GM19099 (cell line): ENCODE data around the gene KCNAB2.

ENCODE experiments used
- POLR2A ChIP-seq: IDR thresholded peaks from 3 replicates; pipeline ENCODE4 v1.6.1; 2011; ENCODE audit warnings: low read depth; ENCODE audit not compliant: insufficient read length; ENCODE audit errors: extremely low read depth

KCNAB2 gene

DNA sequence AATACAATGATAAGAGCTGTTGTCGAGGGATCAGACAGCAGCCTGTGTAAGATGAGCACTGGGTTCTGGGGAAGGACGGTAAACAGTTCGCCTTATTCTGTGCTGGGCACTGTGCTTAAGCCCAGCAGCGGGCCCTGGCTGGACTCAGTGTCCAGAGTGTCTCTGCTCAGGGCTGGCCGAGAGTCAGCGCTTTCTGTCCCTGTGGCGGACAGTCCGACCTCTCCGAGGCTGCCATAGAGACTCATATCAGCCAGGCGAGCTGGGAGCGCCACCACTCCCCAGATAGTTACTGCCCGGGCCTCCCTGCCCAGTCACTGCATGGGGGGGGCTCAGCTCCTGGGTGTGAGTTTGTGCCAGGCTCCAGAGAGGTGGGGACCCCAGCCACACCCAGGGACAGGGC lies 38.8 kb upstream of the KCNAB2 start:
- no peak for TF ChIP-seq POLR2A

DNA sequence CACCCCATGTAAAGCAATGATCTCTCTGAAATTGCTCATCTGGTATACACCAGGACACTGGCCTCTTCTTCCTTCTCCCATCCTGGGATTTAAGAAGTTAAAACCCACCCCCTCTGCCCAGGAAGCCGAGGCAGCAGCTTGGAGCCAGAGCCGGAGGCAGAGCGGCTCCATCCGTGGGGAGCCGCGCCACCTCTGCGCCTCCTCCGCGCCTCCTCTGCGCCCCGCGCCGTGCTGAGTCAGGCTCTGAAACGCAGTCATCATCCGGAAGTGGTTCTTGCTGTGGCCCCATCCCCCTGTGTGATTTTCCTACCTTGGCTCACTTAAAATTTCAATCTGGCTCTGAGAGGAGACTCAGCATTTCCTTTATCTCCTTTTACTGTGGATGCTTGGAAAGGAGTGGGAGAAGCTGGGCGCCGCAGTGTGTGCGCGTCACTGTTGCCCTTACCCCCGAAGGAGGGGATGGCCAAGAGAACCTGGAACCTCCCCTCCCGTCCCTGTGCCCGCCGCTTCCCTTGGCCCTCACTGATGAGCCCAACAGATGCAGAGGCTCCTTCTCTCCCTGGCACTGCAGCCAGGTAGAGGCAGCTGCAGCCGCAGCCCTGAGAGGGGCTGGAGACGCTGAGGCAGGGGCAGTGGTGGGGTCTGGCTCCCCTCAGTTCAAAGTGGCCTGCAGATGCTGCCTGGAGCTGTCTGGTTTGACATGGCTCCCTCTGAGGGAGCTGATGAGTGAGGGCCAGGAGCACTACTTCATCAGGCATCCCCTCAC lies 38.2 kb upstream of the KCNAB2 start:
- TF ChIP-seq POLR2A = no peak

DNA sequence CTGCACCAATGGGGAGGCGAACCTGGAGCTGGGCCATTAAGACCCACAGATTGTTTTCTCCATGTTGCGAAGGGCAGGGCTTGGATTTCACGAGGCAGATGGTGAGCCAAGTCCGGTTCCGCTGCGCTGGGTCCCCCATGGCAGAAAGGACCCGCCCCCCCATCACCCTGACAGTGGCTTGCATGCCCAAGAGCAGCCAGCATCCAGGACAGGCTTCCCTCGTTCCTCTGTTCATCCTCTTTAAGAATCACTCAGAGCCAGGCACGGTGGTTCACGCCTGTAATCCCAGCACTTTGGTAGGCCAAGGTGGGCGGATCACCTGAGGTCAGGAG lies 37.6 kb upstream of the KCNAB2 start:
- TF ChIP-seq POLR2A = no peak

DNA sequence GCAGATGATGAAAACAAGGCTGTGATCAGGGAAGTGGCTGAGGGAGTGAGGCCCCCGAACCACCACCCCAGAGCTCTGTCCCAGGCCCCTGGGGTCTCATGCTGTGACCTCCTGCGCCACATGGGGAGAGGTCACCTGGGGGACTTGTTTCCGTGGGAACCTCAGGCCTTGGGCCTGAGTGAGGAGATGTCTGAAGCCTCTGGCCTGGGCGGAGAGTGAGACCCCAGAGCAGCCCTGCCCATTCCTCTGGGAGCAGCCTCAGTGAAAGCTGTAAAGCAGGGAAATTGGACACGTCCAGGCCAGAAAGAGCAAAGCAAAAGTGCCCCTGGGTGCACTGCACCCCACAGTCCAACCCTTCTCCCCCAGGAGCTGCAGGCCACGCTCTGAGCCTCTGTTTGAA lies 37.0 kb upstream of the KCNAB2 start:
- TF ChIP-seq POLR2A = no peak

DNA sequence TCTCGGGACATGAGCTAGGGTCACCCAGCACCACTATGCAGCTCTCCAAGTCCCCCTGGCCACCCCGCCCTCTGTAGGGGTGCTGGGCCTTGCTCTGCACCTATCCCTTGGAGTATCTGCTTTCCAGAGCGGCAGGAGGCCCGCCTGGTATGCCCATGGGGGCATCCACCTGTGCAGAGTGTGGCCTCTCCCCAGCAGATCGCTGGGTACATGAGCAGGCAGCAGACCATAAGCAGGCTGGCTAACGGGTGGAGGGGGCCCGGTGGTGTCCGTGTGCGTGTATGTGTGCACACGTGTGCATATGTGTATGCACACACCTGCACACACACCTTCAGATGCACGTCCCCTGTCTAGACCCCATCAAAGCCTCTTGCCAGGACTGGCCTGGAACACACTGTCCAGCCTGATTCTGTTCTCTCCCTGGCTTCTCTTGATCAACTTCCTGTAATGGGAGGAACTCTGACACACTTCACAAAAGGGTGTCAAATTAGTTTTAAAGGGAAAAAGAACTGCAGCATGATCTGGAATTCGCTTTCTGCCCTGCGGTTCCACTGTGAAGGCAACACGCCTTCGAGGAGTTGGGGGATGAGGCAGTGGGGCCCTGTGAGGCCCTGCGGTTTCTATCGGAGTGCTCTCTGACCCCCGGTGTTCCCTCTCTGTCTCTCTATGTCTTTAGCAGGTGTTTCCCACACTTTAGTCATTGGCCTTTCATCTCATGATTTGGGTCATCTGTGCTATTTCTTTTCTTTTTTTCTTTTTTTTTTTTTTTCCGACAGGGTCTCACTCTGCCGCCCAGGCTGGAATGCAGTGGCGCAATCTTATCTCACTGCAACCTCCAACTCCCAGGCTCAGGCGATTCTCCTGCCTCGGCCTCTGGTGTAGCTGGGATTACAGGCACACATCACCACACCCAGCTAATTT lies 36.3 kb upstream of the KCNAB2 start:
- no peak for TF ChIP-seq POLR2A

DNA sequence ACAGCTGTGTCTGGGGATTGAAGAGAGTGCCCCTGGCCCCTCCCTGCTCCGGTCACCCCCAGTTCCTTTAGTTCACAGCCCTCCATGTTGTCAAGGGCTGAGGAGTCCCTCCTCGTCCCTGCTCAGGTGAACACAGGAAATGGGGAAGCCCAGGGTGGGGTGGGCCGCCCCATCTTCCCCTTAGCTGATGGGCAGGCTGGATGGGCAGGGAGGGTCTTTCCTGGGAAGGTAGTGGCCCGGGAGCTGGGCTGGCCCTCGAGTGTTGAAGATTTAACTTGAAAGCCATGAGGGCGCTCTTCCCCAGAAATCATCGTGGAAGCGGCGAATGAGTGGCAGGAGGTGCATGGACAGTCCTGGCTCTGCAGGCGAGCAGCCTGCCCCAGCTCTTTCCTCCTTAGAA lies 35.1 kb upstream of the KCNAB2 start:
- TF ChIP-seq POLR2A = no peak

DNA sequence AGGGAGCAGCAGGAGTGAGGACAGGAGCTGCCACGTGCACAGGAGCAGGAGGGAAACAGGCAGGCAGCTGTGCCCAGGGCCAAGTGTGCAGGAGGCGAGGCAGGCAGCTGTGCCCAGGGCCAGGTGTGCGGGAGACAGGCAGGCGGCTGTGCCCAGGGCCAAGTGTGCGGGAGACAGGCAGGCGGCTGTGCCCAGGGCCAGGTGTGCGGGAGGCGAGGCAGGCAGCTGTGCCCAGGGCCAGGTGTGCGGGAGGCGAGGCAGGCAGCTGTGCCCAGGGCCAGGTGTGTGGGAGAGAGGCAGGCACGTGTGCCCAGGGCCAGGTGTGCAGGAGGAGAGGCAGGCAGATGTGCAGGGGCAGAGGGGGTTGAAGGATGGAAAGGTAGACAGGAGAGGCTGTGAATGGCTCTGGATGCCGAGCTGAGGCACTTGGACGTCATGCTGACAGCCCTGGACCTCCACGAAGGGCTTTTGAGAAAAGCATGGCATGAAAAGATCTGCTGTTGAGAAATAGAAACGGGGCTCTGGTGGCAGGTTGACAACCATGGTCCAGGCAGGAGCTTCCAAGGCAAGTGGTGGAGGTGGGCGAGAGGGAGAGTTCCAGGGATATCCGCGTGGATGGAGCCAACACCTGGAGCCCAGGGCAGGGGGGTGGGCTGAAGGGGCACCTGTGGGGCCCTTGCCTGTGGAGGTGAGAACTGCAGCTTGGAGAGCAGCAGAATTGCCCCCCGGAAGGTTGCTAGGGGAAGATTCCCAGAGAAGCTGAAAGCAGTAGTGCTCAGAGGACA lies 34.3 kb upstream of the KCNAB2 start:
- no peak for TF ChIP-seq POLR2A

DNA sequence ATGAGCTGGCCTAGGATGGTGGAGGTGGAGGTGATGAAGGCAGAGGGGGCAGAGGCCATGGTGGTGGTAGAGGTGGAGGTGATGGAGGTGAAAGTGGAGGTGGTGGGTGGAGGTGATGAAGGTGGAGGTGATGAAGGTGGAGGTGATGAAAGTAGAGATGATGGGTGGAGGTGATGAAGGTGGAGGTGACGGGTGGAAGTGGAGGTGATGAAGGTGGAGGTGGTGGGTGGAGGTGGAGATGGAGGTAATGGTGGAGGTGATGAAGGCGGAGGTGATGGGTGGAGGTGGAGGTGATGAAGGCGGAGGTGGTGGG lies 33.8 kb upstream of the KCNAB2 start:
- no peak for TF ChIP-seq POLR2A

DNA sequence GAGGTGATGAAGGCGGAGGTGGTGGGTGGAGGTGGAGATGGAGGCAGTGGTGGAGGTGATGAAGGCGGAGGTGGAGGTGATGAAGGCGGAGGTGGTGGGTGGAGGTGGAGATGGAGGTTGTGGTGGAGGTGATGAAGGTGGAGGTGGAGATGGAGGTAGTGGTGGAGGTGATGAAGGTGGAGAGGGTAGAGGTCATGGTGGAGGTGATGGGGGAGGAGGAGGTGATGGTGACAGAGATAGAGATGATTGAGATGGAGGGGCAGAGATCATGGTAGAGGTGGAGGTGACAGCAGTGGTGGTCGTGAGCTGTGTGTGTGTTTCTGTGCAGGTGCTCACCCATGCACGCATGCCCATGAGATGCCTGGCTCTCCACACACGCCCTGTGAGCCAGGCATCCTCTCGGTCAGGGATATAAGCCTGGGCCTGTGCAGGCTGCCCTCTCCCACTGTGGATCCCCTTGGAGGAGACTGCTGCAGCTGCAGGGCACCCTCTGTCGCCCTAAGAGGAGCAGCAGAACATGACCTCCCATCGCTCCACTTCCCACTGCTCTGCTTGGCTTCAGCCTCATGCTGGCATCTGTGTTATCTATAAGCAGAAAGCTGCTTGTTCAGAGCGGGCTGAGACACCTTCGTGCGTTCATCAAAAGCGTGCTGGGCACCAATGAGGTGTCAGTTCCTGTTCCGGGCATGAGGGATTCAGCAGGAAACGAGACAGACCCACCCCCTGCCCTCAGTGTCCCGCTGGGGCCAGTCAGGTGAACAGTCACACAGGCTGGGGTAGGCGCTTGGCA lies 33.0 kb upstream of the KCNAB2 start:
- TF ChIP-seq POLR2A = no peak

DNA sequence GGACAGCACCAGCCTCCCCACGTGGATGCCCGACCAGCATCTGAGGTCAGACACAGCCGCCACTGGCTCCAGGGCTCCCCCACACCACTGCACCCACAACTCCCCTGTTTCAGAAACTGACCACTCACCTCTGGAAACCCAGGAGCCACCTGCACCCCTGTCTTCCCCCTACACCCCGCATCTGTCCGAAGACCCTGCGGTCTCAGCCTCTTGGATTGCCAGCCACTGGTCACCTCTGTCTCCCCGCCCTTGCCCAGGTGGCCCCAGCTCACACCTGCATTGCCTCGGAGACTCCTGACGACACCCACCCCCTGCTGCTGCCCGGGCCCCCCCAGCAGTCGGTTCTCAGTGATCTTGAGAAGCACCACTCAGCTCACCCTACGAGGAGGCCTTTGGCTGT lies 32.2 kb upstream of the KCNAB2 start:
- TF ChIP-seq POLR2A = no peak

DNA sequence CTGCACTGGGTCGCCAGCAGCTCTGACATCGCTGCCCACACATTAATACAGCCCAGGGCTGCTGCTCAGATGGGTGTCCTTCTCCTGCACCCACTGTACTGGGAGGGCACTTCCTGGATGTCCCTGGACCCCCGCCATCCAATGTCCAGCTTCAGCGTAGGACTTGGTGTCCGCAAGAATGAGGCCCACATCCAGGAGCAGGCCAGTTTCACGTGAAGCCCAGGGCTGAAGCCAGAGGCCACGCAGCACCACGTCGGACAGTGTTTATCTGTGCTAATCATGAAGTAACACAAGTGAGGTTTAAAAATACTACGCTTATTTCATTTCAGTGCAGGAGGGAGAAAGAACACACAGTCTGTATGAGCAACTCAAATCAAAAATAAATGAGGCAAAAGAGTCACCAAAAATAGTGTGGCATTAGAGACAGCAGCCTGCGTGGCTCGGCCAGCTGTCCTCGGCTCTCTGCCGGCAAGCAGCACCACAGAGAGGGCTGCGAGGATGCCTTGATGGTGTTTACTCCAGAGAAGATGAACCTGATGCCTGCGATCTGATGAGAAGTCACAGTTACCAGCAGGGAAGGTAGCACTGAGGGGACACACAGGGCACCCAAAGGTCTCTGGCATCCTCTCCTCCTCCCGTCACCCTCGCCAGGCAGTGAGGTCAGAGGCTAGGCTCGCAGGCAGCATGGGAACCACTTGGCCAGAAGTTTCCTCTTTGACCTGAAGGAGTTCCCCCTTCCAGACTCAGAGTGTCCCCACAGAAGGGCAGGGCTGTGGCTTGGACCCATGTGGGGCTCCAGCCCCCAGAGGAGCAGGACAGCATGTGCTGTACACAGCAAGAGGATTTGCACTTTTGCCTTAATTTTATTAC lies 31.3 kb upstream of the KCNAB2 start:
- TF ChIP-seq POLR2A = no peak

DNA sequence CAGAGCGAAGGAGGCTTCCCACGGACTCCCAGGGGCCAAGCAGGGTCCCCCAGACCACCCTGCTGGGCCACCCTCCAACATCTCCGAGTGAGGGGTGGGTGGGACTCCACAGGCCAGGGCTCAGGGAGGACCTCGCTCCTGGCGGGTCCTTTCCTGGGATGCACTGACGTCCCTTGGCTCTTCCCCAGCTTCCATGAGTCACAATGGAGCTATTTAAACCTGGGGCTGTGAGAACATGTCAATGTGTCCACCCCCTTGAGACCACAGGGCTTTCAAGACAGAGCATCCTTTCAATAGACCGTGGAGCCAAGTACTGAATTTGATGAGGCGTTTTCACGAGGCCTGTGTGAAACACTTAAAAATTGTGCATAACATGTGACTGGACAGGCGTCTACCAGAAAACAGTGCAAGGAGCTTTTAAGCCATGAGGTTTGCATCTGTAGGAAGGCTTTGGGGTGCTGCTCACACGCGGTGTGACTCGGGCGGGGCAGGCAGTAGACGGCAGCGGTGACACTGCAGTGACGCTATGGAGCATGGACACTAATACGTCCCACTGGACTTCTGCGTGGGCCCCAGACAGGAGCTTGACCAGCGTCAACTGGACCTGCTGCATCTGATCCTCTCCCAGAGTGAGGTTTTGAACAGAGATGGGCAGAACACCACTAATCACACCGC lies 29.4 kb upstream of the KCNAB2 start:
- no peak for TF ChIP-seq POLR2A

DNA sequence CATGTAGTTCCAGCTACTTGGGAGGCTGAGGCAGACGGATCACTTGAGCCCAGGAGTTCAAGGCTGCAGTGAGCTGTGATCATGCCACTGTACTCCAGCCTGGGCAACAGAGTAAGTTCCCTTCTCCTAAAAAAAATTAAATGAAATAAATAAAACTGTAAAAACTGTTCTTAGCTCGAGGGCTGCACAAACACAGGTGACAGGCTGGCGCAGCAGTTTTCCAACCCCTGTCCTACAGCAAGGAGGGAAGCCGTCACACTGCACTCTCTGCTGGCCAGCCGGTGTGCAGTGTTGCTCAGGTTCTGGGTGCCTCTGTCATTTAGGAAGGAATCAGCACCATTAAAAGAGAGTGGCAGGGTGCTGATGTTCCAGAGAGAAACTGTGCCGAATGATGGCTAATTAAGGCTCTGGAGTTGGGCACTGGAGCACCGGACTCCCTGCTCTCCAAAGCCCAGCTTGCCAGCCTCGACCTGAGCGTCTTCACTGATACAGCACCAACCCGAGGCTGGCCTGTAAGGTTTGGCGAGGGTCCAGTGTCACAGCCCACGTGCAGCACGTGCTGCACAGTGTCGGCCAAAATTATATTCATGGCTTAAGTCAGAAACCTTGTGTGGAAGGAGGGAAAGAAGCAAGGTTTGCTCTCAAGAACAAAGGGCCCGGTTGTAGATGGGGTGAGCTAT lies 26.4 kb upstream of the KCNAB2 start:
- no peak for TF ChIP-seq POLR2A
